Testis (tissue), 2 donors: ENCODE measurements around the gene CPNE4.

Experiments used
- CTCF ChIP-seq, 3 experiments: fragments of 450-650 bp in 2 of 3; fragments of 200-600 bp in 1 of 3; sonication (generic) in 1 of 3; IDR thresholded peaks; one replicate each; pipeline ENCODE4 v1.5.1; 2016 to 2019; ENCODE audit warnings: antibody characterized with exemption in 3 of 3, mild to moderate bottlenecking in 2 of 3, moderate library complexity in 1 of 3
- POLR2A ChIP-seq: fragments of 450-650 bp; IDR thresholded peaks from one replicate; pipeline ENCODE4 v1.6.1; 2017; ENCODE audit warnings: antibody characterized with exemption, mild to moderate bottlenecking, moderate library complexity

GRCh38 chr3:131494706-131495105 is 540.1 kb downstream of the CPNE4 start:
- TF ChIP-seq CTCF (IDR thresholded peaks at IDR 0.05) (no peak), POLR2A (no peak)
